A673 (cell line): ENCODE measurements around the gene CDCP2. TPM values are rescaled to one million over a fixed set of nuclear protein-coding genes. Genes with fewer than 3 reads are reported as not detected.
A peak's percentile ranks its signal among the peaks of the same experiment; 100 is the strongest.

Source experiments
- BruUV-seq: library from RNA; stranded (reverse); fragments of 400-500 nt; replicated peaks from 2 replicates; lab custom pipeline; 2021; lab: Mats Ljungman, UMichigan
- CTCF ChIA-PET: fragments of 300-600 bp; sonication (Branson Sonifier 250); formaldehyde crosslinking; loops from one replicate; lab custom pipeline; 2022; ENCODE audit warnings: antibody characterized with exemption; lab: Charles Lee
- POLR2A ChIA-PET: fragments of 300-600 bp; sonication (Branson Sonifier 250); formaldehyde crosslinking; loops from one replicate; lab custom pipeline; 2022; ENCODE audit warnings: antibody characterized with exemption; ENCODE audit not compliant: low non-redundant PET; lab: Charles Lee
- DNase-seq: peaks from one replicate; pipeline ENCODE4 v3.0.0-alpha.2; 2015; ENCODE audit warnings: low spot score
- H3K27ac ChIP-seq: fragments of 200-600 bp; sonication (generic); 2 replicates; pipeline ENCODE4 v1.5.1; 2016; ENCODE audit warnings: mixed run types, low read depth, mild to moderate bottlenecking, mixed read lengths, antibody characterized with exemption, low read length; ENCODE audit not compliant: poor library complexity, severe bottlenecking
- H3K27me3 ChIP-seq: fragments of 200-600 bp; sonication (generic); replicated peaks from 2 replicates; pipeline ENCODE4 v1.6.1; 2017; ENCODE audit warnings: mixed run types, low read depth, mild to moderate bottlenecking, mixed read lengths, antibody characterized with exemption, low read length; ENCODE audit not compliant: insufficient read depth, poor library complexity
- H3K36me3 ChIP-seq: fragments of 200-600 bp; sonication (generic); 2 replicates; pipeline ENCODE4 v1.6.1; 2016; ENCODE audit warnings: mixed run types, mild to moderate bottlenecking, mixed read lengths, antibody characterized with exemption, low read length; ENCODE audit not compliant: insufficient read depth, poor library complexity, severe bottlenecking
- H3K4me1 ChIP-seq: fragments of 200-600 bp; sonication (generic); 2 replicates; pipeline ENCODE4 v1.6.1; 2017; ENCODE audit warnings: mixed run types, mild to moderate bottlenecking, mixed read lengths, antibody characterized with exemption, low read length; ENCODE audit not compliant: insufficient read depth, poor library complexity, severe bottlenecking
- H3K4me3 ChIP-seq: fragments of 200-600 bp; sonication (generic); 2 replicates; pipeline ENCODE4 v1.5.1; 2016; ENCODE audit warnings: low read depth, mixed run types, mild to moderate bottlenecking, mixed read lengths, low read length; ENCODE audit not compliant: poor library complexity, severe bottlenecking
- H3K9me3 ChIP-seq: fragments of 200-600 bp; sonication (generic); 2 replicates; pipeline ENCODE4 v1.6.1; 2016; ENCODE audit warnings: mixed run types, low read depth, mild to moderate bottlenecking, mixed read lengths, antibody characterized with exemption, low read length; ENCODE audit not compliant: poor library complexity, severe bottlenecking
- EZH2 ChIP-seq: fragments of 200-600 bp; sonication (generic); IDR thresholded peaks from 2 replicates; pipeline ENCODE4 v1.6.1; 2017; ENCODE audit warnings: borderline replicate concordance, low read depth, mild to moderate bottlenecking, mixed read lengths, antibody characterized with exemption, low read length; ENCODE audit not compliant: poor library complexity, severe bottlenecking
- intact Hi-C: fragments of 100-400 bp; cut with micrococcal nuclease; formaldehyde crosslinking; loops from one replicate; pipeline ENCODE4 v1.10.0; 2022; ENCODE audit not compliant: unreplicated experiment
- total RNA-seq: library from RNA; stranded (reverse); gene quantifications from 2 replicates; pipeline ENCODE4 v1.2.3, GENCODE V29; 2021
- TF ChIP-seq, protein P1 (sequence below): fragments of 300-800, 200-600 bp; sonication (generic); conservative IDR thresholded peaks from 2 replicates; pipeline ENCODE4 v1.5.1; 2017; ENCODE audit warnings: low read depth, mild to moderate bottlenecking, antibody characterized with exemption, low read length, moderate library complexity, mixed read lengths

Gene CDCP2
- total RNA-seq, 1 experiment from 2014 or later = not detected

GRCh38 chr1:54122992-54123391 lies 29.8 kb downstream of the CDCP2 start:
- no peaks in the 10 kb centered on the region for H3K27me3 ChIP-seq
- H3K4me3 ChIP-seq = no peak overlapping the region
- no peak for DNase-seq
- no peaks in the 10 kb centered on the region for H3K9me3 ChIP-seq
- ChIA-PET POLR2A (no interaction called here), CTCF (no interaction called here)
- no peaks in the 10 kb centered on the region for H3K4me1 ChIP-seq
- BruUV-seq = no TSS peak
- H3K27ac ChIP-seq = no peak overlapping the region
- no peak for TF ChIP-seq EZH2
- TF ChIP-seq, protein P1, sequence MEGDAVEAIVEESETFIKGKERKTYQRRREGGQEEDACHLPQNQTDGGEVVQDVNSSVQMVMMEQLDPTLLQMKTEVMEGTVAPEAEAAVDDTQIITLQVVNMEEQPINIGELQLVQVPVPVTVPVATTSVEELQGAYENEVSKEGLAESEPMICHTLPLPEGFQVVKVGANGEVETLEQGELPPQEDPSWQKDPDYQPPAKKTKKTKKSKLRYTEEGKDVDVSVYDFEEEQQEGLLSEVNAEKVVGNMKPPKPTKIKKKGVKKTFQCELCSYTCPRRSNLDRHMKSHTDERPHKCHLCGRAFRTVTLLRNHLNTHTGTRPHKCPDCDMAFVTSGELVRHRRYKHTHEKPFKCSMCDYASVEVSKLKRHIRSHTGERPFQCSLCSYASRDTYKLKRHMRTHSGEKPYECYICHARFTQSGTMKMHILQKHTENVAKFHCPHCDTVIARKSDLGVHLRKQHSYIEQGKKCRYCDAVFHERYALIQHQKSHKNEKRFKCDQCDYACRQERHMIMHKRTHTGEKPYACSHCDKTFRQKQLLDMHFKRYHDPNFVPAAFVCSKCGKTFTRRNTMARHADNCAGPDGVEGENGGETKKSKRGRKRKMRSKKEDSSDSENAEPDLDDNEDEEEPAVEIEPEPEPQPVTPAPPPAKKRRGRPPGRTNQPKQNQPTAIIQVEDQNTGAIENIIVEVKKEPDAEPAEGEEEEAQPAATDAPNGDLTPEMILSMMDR = no peak
- intact Hi-C loops = loop anchor here (2.0 kb wide), 1 partner anchor 366 kb away; no protein-coding TSS in a partner anchor
- H3K36me3 ChIP-seq = no peaks in the 10 kb centered on the region

DNA sequence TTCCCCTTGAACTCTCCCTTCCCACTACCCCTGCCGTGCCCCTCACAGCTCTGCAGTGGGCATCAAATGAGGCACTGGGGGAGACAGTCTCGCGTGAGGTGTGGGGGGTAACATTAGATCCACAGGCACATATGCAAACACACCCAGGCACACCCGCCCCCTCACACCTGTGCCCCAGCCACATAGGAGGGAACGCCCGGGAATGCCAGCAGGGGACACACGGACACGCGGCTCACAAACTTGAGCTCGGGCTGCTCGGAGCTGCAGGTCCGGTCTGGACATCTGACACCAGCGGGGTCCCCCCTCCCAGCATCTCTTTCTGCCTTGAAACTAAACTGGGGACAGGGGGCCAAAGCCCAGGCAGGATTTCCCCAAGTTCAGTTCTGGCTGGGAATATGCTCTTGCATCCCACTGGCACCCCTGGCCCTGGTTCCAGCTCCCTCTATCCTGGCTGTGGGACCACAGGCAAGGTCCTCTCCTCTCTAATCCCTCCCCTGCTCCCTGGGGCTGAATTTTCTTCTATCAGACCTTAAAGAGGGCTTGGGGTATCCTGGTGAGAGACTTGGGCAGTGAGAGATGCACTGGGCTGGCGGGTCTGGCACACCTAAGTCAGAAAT lies 30.6 kb downstream of the CDCP2 start:
- H3K4me3 ChIP-seq = no peak overlapping the region
- no TSS peak for BruUV-seq
- no peak overlapping the region for H3K27ac ChIP-seq
- H3K36me3 ChIP-seq = no peaks in the 10 kb centered on the region
- H3K9me3 ChIP-seq = no peaks in the 10 kb centered on the region
- intact Hi-C loops = loop anchor here (2.0 kb wide), 1 partner anchor 367 kb away; no protein-coding TSS in a partner anchor
- ChIA-PET POLR2A (no interaction called here), CTCF (interaction anchor here (1.3 kb wide), 1 partner anchor 367 kb away, joined by 11 read pairs; no protein-coding TSS in a partner anchor)
- TF ChIP-seq, protein P1 = no peak
- no peak for TF ChIP-seq EZH2
- H3K27me3 ChIP-seq = no peaks in the 10 kb centered on the region
- DNase-seq = no peak
- no peaks in the 10 kb centered on the region for H3K4me1 ChIP-seq

DNA sequence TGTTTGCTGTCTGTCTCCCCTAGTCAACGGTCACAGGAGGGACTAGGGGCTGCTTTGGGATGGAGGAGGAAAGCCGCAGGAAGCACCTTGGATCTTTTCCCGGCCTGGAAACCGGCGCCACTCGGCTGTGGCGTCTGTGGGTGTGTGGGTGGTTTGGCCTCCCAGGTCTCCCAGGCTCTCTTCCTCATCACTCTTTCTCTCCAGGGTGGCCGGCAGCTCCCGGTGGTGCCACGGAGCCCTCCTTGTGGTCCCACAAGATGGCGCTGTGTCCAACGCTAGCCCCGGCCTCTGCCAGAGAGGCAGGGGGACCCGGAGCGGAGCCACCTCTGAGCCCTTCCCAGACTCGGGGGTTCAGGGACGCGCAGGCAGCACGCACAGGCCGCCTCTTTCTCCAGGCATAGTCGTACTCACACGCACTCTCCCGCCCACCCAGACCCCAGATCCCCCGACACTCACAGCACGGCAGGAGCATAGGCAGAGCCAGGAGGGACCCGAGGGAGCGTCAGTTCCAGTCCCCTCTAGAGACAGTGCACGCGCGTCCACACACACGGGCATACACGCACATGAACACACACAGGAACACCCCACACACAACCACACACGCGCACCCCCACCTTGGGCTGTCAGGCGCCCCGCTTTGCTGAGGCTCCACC lies 31.2 kb downstream of the CDCP2 start:
- intact Hi-C loops = loop anchor here (2.0 kb wide), 1 partner anchor 367 kb away; no protein-coding TSS in a partner anchor
- Histone ChIP-seq H3K36me3 (no peaks in the 10 kb centered on the region), H3K4me3 (no peak overlapping the region), H3K4me1 (no peaks in the 10 kb centered on the region), H3K27ac (no peak overlapping the region), H3K9me3 (no peaks in the 10 kb centered on the region), H3K27me3 (no peaks in the 10 kb centered on the region)
- ChIA-PET CTCF (interaction anchor here (1.3 kb wide), 1 partner anchor 367 kb away, joined by 11 read pairs; no protein-coding TSS in a partner anchor), POLR2A (no interaction called here)
- peak; percentile 74 for DNase-seq
- no TSS peak for BruUV-seq
- TF ChIP-seq, protein P1 = peak; percentile 71
- no peak for TF ChIP-seq EZH2
